Fibroblast of skin of left quadriceps (primary cell): ENCODE results near the gene RARG.
A peak's percentile ranks its signal among the peaks of the same experiment; 100 is the strongest.

Source experiments
- DNase-seq, 2 experiments: peaks; one replicate each; pipeline ENCODE4 v3.0.0-alpha.2; 2013; ENCODE audit warnings: low read depth in 2 of 2

Gene RARG

GRCh38 chr12:53231921-53232645 lies at the start of gene RARG:
Gene RARG, minus strand, starts transcription at chr12:53232209. Its CDS starts 4,664 bp downstream, at chr12:53227545.
- no peak for DNase-seq

GRCh38 chr12:53279888-53280498 lies 48.0 kb upstream of the RARG start:
- DNase-seq: no peak

GRCh38 chr12:53279283-53279869 lies 47.4 kb upstream of the RARG start:
- DNase-seq: no peak

GRCh38 chr12:53277981-53278380 lies 46.0 kb upstream of the RARG start:
- DNase-seq: no peak

- DNase-seq: no peak
Observed at GRCh38 chr12:53276511-53276910, 44.5 kb upstream of the RARG start.

GRCh38 chr12:53274445-53274844 lies 42.4 kb upstream of the RARG start:
- no peak for DNase-seq

- DNase-seq: no peak
Observed at GRCh38 chr12:53268630-53269562, 36.9 kb upstream of the RARG start.

GRCh38 chr12:53267999-53268629 lies 36.1 kb upstream of the RARG start, which contains the start of gene ESPL1:
Gene ESPL1, plus strand, starts transcription at chr12:53268299. Its CDS starts 468 bp downstream, at chr12:53268767.
- peak; percentile 42 to 45 for DNase-seq

- DNase-seq: no peak
Observed at GRCh38 chr12:53267306-53267998, 35.4 kb upstream of the RARG start.

- no peak for DNase-seq
Observed at GRCh38 chr12:53265783-53266182, 33.8 kb upstream of the RARG start.

GRCh38 chr12:53259891-53260290 lies 27.9 kb upstream of the RARG start:
- no peak for DNase-seq

- no peak for DNase-seq
Observed at GRCh38 chr12:53258541-53259539, 26.8 kb upstream of the RARG start.

- DNase-seq: no peak
Observed at GRCh38 chr12:53255996-53256395, 24.0 kb upstream of the RARG start.

- no peak for DNase-seq
Observed at GRCh38 chr12:53254816-53255545, 23.0 kb upstream of the RARG start.

GRCh38 chr12:53253298-53253697 lies 21.3 kb upstream of the RARG start:
- no peak for DNase-seq

- DNase-seq: no peak
Observed at GRCh38 chr12:53252349-53252916, 20.4 kb upstream of the RARG start.

GRCh38 chr12:53251477-53252348 lies 19.7 kb upstream of the RARG start:
- DNase-seq: peak in 1 of 2 experiments; percentile 43
